Epithelial cell of prostate (primary cell): ENCODE data around the gene CENPX.
"Not testable (repeated sequence)": the region's sequence is repeated elsewhere in the genome, so short reads cannot be mapped to it uniquely, and the experiment has no call there.

Source experiments
- DNase-seq: peaks from one replicate; pipeline ENCODE4 v3.0.0-alpha.2; 2011; ENCODE audit warnings: low read depth, low spot score
- H3K27ac ChIP-seq: fragments of 450-650 bp; 2 replicates; pipeline ENCODE4 v1.5.1; 2017; ENCODE audit warnings: mild to moderate bottlenecking

CENPX gene

GRCh38 chr17:81986606-81987005 is 36.1 kb downstream of the CENPX start:
- DNase-seq = no peak
- H3K27ac ChIP-seq = no peak overlapping the region

GRCh38 chr17:81984773-81985410 is 37.8 kb downstream of the CENPX start:
- no peak for DNase-seq

GRCh38 chr17:81983639-81984373 is 38.9 kb downstream of the CENPX start:
- no peak for DNase-seq
- no peak overlapping the region for H3K27ac ChIP-seq

More at GRCh38 chr17:81984773-81985410, 37.8 kb downstream of the CENPX start:
- no peak overlapping the region for H3K27ac ChIP-seq

GRCh38 chr17:81983011-81983638 is 39.6 kb downstream of the CENPX start:
- H3K27ac ChIP-seq = no peak overlapping the region
- no peak for DNase-seq

GRCh38 chr17:81981511-81981910 is 41.2 kb downstream of the CENPX start:
- not testable (repeated sequence) for H3K27ac ChIP-seq, DNase-seq

- H3K27ac ChIP-seq = no peak overlapping the region
- no peak for DNase-seq
These were observed 41.9 kb downstream of the CENPX start for GRCh38 chr17:81980707-81981343.

GRCh38 chr17:81980122-81980521 is 42.6 kb downstream of the CENPX start:
- no peak overlapping the region for H3K27ac ChIP-seq
- no peak for DNase-seq

GRCh38 chr17:81978524-81979298 is 44.0 kb downstream of the CENPX start:
- H3K27ac ChIP-seq = no peak overlapping the region

GRCh38 chr17:81977211-81977808 is 45.4 kb downstream of the CENPX start, which contains the start of gene ASPSCR1:
Gene ASPSCR1, plus strand, starts transcription at chr17:81977629. Its CDS starts 18 bp downstream, at chr17:81977647.
- H3K27ac ChIP-seq = peak within 1 kb of the TSS; percentile 67
- peak; percentile 40 for DNase-seq

More at GRCh38 chr17:81978524-81979298, 44.0 kb downstream of the CENPX start:
- no peak for DNase-seq

- no peak for DNase-seq
- H3K27ac ChIP-seq = peak overlapping the region; percentile 67
These were observed 46.1 kb downstream of the CENPX start for GRCh38 chr17:81976332-81977210.

- H3K27ac ChIP-seq = no peak overlapping the region
- DNase-seq = no peak
These were observed 49.2 kb downstream of the CENPX start for GRCh38 chr17:81973432-81973831.

- DNase-seq = no peak
- H3K27ac ChIP-seq = no peak overlapping the region
These were observed 53.5 kb downstream of the CENPX start for GRCh38 chr17:81968850-81969812.
